GM10266 (cell line): ENCODE results near the gene MARCHF10.

Experiments used
- DNase-seq: peaks from one replicate; pipeline ENCODE4 v3.0.0; 2012; ENCODE audit errors: extremely low spot score
- CTCF ChIP-seq: IDR thresholded peaks from 2 replicates; pipeline ENCODE4 v1.5.1; 2012; ENCODE audit warnings: mild to moderate bottlenecking, low read depth; ENCODE audit not compliant: control insufficient read depth, insufficient read depth; ENCODE audit errors: missing control alignments

The MARCHF10 gene

GRCh38 chr17:62735044-62735651, 73.0 kb downstream of the MARCHF10 start:
- no peak for TF ChIP-seq CTCF
- DNase-seq = no peak

GRCh38 chr17:62732125-62732524, 76.0 kb downstream of the MARCHF10 start:
- no peak for DNase-seq
- no peak for TF ChIP-seq CTCF

GRCh38 chr17:62727916-62728672, 80.0 kb downstream of the MARCHF10 start:
- no peak for DNase-seq
- TF ChIP-seq CTCF = no peak

- no peak for TF ChIP-seq CTCF
- DNase-seq = no peak
Observed at GRCh38 chr17:62725791-62726249, 82.3 kb downstream of the MARCHF10 start.

GRCh38 chr17:62724398-62725146, 83.5 kb downstream of the MARCHF10 start:
- TF ChIP-seq CTCF = no peak
- DNase-seq = peak; percentile 73

- TF ChIP-seq CTCF = no peak
- no peak for DNase-seq
Observed at GRCh38 chr17:62723842-62724241, 84.3 kb downstream of the MARCHF10 start.
